Measurements from ENCODE around the gene SLC38A10. TPM values are rescaled to one million over a fixed set of nuclear protein-coding genes. Genes with fewer than 3 reads are reported as not detected.

SLC38A10 gene
- total RNA-seq, 1 donor from 2014 or later, result 116 TPM

DNA sequence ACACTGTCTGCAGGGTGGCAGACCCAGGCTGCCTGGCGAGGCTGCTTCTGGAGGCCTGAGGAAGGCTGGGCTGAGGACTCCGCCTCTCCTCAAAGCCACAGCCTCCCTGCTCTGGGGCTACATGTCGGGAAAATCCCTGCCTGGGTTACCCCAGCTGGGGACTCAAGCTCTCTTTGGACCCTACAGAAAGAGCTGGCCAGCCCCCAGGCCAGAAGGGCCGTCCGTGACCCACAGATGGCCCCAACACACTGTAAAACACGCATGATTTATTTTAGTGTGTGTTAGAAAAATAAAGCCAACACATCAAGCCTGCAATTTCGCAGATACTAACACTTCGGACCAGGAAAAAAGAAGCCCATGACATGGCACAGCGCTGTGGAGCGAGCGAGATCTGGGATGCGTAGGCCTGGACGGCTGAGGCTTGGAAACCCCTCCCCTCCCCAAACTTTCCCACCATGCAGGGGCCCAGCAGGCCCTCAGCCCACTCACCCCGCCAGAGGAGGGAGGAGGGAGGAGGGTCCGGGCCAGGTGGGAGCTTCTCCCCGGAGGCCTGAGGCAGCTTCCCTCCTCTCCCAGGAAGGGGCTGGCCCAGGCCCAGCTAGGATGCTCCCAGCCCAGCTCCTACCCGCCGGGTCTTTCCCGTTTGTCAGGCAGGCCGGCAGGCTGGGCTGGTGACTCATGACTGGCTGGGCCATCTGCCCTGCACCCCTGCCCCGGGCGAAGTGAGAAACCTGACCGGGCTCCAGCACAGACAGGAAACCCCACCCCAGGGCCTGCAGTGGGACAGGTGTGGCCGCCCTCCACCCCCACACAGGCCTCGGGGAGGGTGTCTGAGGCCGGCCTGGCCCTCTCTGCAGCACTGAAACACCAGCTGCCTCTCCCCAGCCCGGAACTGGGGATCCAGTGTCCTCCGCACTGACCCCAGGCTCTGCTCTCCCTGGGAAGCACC lies 34.1 kb upstream of the SLC38A10 start:
- H3K27ac Mint-ChIP-seq (ENCODE audit: unreplicated experiment), result peak overlapping the region; percentile 83

DNA sequence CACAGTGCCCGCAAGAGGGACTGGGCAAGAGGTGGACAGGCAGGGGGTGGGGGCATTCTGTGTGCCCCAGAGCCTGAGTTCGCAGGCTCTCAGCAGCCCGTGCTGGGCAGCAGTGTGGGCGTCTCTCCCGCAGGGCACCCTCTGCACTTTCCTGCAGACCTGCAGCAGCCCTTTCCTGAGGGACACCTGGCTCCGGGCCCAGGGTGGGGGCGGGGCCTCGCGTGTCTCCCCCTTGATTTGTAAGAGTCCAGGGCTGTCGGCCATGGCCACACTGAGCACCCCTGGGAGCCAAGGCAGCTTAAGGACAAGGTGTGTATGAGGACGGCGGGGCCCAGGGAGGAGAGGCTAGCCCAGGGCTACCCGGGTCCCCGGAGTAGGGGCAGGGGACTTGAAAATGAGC lies 33.4 kb upstream of the SLC38A10 start:
- H3K27me3 Mint-ChIP-seq (ENCODE audit: low read depth), result no peaks in the 10 kb centered on the region
- no peak for DNase-seq (ENCODE audit: low spot score)
- peak overlapping the region; percentile 22 for H3K27ac Mint-ChIP-seq (ENCODE audit: unreplicated experiment)
- no peaks in the 10 kb centered on the region for H3K9me3 Mint-ChIP-seq (ENCODE audit: low read depth)
- TF ChIP-seq, protein P1, sequence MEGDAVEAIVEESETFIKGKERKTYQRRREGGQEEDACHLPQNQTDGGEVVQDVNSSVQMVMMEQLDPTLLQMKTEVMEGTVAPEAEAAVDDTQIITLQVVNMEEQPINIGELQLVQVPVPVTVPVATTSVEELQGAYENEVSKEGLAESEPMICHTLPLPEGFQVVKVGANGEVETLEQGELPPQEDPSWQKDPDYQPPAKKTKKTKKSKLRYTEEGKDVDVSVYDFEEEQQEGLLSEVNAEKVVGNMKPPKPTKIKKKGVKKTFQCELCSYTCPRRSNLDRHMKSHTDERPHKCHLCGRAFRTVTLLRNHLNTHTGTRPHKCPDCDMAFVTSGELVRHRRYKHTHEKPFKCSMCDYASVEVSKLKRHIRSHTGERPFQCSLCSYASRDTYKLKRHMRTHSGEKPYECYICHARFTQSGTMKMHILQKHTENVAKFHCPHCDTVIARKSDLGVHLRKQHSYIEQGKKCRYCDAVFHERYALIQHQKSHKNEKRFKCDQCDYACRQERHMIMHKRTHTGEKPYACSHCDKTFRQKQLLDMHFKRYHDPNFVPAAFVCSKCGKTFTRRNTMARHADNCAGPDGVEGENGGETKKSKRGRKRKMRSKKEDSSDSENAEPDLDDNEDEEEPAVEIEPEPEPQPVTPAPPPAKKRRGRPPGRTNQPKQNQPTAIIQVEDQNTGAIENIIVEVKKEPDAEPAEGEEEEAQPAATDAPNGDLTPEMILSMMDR (IDR thresholded peaks at IDR 0.05), result no peak
- peaks cover 33% of the 10 kb centered on the region for H3K4me1 Mint-ChIP-seq (ENCODE audit: low read depth)
- no peaks in the 10 kb centered on the region for H3K36me3 Mint-ChIP-seq (ENCODE audit: low read depth)
- no peak overlapping the region for H3K4me3 Mint-ChIP-seq (ENCODE audit: unreplicated experiment)

More for the DNA sequence above, 34.1 kb upstream of the SLC38A10 start:
- Mint-ChIP-seq H3K27me3 (ENCODE audit: low read depth) (no peaks in the 10 kb centered on the region), H3K4me1 (ENCODE audit: low read depth) (peaks cover 33% of the 10 kb centered on the region), H3K9me3 (ENCODE audit: low read depth) (no peaks in the 10 kb centered on the region), H3K36me3 (ENCODE audit: low read depth) (no peaks in the 10 kb centered on the region), H3K4me3 (ENCODE audit: unreplicated experiment) (no peak overlapping the region)
- no peak for DNase-seq (ENCODE audit: low spot score)
- TF ChIP-seq, protein P1 (IDR thresholded peaks at IDR 0.05), result no peak

DNA sequence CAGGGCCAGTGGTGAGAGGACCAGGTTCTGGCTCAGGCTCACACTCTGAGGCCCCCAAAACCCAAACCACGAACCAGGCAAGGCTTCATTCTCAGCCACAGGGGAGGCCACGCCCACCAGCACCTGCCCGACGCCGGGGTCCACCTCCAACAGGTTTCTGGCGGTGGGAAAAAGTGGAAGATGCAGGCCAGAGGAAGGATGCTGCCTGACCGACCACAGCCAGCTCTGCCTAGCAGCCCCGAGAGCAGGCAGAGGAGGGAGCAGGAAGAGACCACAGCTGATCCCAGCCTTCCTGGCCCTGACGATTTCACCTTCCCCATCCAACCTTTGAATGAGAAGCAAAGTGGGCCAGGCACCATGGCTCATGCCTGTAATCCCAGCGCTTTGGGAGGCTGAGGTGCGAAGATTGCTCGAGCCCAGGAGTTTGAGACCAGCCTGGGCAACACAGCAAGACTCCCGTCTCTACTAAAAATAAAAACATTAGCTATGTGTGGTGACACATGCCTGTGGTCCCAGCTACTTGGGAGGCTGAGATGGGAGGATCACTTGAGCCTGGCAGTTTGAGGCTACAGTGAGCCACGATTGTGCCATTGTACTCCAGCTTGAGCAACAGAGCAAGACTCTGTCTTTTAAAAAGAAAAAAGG lies 30.7 kb upstream of the SLC38A10 start:
- Mint-ChIP-seq H3K36me3 (ENCODE audit: low read depth) (no peaks in the 10 kb centered on the region), H3K4me1 (ENCODE audit: low read depth) (peaks cover 33% of the 10 kb centered on the region), H3K27ac (ENCODE audit: unreplicated experiment) (no peak overlapping the region), H3K4me3 (ENCODE audit: unreplicated experiment) (no peak overlapping the region), H3K27me3 (ENCODE audit: low read depth) (no peaks in the 10 kb centered on the region), H3K9me3 (ENCODE audit: low read depth) (no peaks in the 10 kb centered on the region)
- no peak for DNase-seq (ENCODE audit: low spot score)
- TF ChIP-seq, protein P1 (IDR thresholded peaks at IDR 0.05), result no peak

DNA sequence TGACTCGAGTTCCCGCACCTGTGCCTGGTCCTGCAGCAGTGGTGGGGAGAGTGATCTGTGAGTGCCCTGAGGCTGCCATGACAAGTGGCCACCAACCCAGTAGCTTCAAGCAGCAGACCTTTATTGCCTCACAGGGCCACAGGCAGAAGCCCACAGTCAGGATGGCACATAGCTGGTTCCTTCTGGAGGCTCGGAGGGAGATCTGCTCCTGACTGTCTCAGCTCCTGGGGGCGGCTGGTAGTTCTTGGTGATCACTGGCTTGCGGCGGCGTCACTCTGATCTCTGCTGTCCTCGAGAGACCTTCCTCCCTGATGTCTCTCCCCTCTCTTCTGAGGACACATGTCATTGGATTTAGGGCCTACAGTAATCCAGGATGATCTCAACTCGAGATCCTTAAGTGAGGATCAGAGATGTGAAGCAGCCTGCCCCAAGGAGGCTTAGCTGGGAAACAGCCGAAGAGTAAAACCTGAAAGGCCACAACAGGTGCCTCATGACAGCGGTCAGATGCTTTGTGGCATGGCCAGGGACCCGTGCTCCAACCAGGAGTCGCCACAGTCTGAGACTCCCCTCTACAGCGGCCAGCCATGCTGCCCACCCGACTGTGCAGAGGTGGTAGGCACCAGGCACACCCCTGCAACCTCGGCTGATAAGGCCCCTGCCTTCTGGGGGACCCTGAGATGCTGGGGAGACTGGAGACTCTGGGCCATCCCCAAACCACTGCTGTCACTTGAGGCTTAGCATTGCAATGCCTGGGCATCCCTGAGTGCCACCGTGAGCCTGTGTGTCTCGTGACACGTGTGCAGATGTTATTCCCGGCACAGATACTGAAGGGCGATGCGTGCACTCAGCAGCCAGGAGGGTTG lies 30.0 kb upstream of the SLC38A10 start:
- no peak overlapping the region for H3K27ac Mint-ChIP-seq (ENCODE audit: unreplicated experiment)
- no peaks in the 10 kb centered on the region for H3K9me3 Mint-ChIP-seq (ENCODE audit: low read depth)
- peaks cover 27% of the 10 kb centered on the region for H3K4me1 Mint-ChIP-seq (ENCODE audit: low read depth)
- H3K27me3 Mint-ChIP-seq (ENCODE audit: low read depth), result no peaks in the 10 kb centered on the region
- no peaks in the 10 kb centered on the region for H3K36me3 Mint-ChIP-seq (ENCODE audit: low read depth)
- TF ChIP-seq, protein P1 (IDR thresholded peaks at IDR 0.05), result no peak
- H3K4me3 Mint-ChIP-seq (ENCODE audit: unreplicated experiment), result no peak overlapping the region
- no peak for DNase-seq (ENCODE audit: low spot score)
